MM.1S (cell line): ENCODE data around the gene UBR2.

Experiments used
- DNase-seq: peaks from one replicate; pipeline ENCODE4 v3.0.0-alpha.2; 2015
- H2AFZ ChIP-seq: fragments of 300-600 bp; sonication (generic); 2 replicates; pipeline ENCODE4 v1.6.0; 2016; ENCODE audit warnings: antibody characterized with exemption, low read length
- H3F3A ChIP-seq: fragments of 300-600 bp; sonication (generic); 2 replicates; pipeline ENCODE4 v1.6.1; 2016; ENCODE audit warnings: mild to moderate bottlenecking, antibody characterized with exemption, low read length, moderate library complexity, mixed read lengths; ENCODE audit not compliant: insufficient read depth
- H3K27ac ChIP-seq: fragments of 300-600 bp; sonication (generic); 2 replicates; pipeline ENCODE4 v1.5.1; 2016; ENCODE audit warnings: mild to moderate bottlenecking, low read length
- H3K27me3 ChIP-seq: fragments of 300-600 bp; sonication (generic); replicated peaks from 2 replicates; pipeline ENCODE4 v1.6.0; 2016; ENCODE audit warnings: low read length; ENCODE audit not compliant: insufficient read depth
- H3K36me3 ChIP-seq: fragments of 300-600 bp; sonication (generic); replicated peaks from 2 replicates; pipeline ENCODE4 v1.6.1; 2016; ENCODE audit warnings: mild to moderate bottlenecking, low read length, mixed read lengths; ENCODE audit not compliant: insufficient read depth
- H3K4me1 ChIP-seq: fragments of 300-600 bp; sonication (generic); 2 replicates; pipeline ENCODE4 v1.6.1; 2016; ENCODE audit warnings: low read length, mixed read lengths
- H3K4me2 ChIP-seq: fragments of 300-600 bp; sonication (generic); 2 replicates; pipeline ENCODE4 v1.6.0; 2016; ENCODE audit warnings: low read depth, low read length
- H3K4me3 ChIP-seq: fragments of 300-600 bp; sonication (generic); 2 replicates; pipeline ENCODE4 v1.5.1; 2016; ENCODE audit warnings: low read length, mixed read lengths
- H3K79me2 ChIP-seq: fragments of 300-600 bp; sonication (generic); 2 replicates; pipeline ENCODE4 v1.6.1; 2016; ENCODE audit warnings: mixed run types, low read length, mixed read lengths
- H3K9ac ChIP-seq: fragments of 300-600 bp; sonication (generic); 2 replicates; pipeline ENCODE4 v1.6.1; 2016; ENCODE audit warnings: low read length, mixed read lengths
- H3K9me2 ChIP-seq: fragments of 300-600 bp; sonication (generic); replicated peaks from 2 replicates; pipeline ENCODE4 v1.6.1; 2016; ENCODE audit warnings: mild to moderate bottlenecking, low read length, mixed read lengths; ENCODE audit not compliant: insufficient read depth
- H3K9me3 ChIP-seq: fragments of 300-600 bp; sonication (generic); replicated peaks from 2 replicates; pipeline ENCODE4 v1.6.1; 2016; ENCODE audit warnings: mild to moderate bottlenecking, low read length, mixed read lengths; ENCODE audit not compliant: insufficient read depth
- H4K20me1 ChIP-seq: fragments of 300-600 bp; sonication (generic); 2 replicates; pipeline ENCODE4 v1.6.1; 2016; ENCODE audit warnings: mild to moderate bottlenecking, low read length, moderate library complexity, mixed read lengths; ENCODE audit not compliant: insufficient read depth
- CTCF ChIP-seq: fragments of 300-600 bp; sonication (generic); IDR thresholded peaks from 2 replicates; pipeline ENCODE4 v1.5.1; 2016; ENCODE audit warnings: antibody characterized with exemption, low read length, mixed read lengths
- EZH2 ChIP-seq: fragments of 300-600 bp; sonication (generic); optimal IDR thresholded peaks from 2 replicates; pipeline ENCODE3; 2017; ENCODE audit warnings: low read depth, mild to moderate bottlenecking, antibody characterized with exemption, low read length, mixed read lengths
- EZH2phosphoT487 ChIP-seq: fragments of 300-600 bp; sonication (generic); IDR thresholded peaks from 2 replicates; pipeline ENCODE4 v1.6.1; 2018; ENCODE audit warnings: antibody characterized with exemption, low read length

UBR2 gene

GRCh38 chr6:42525206-42525605 lies 38.6 kb upstream of the UBR2 start:
- Histone ChIP-seq H2AFZ (no peak overlapping the region), H3K4me2 (no peak overlapping the region), H3K27ac (no peak overlapping the region), H3K9ac (no peak overlapping the region), H3K4me1 (no peaks in the 10 kb centered on the region), H3K36me3 (no peaks in the 10 kb centered on the region), H3K27me3 (no peaks in the 10 kb centered on the region), H3K4me3 (no peak overlapping the region), H3K9me3 (no peaks in the 10 kb centered on the region), H3K9me2 (no peaks in the 10 kb centered on the region), H4K20me1 (no peaks in the 10 kb centered on the region), H3K79me2 (no peaks in the 10 kb centered on the region), H3F3A (no peaks in the 10 kb centered on the region)
- no peak for DNase-seq
- TF ChIP-seq EZH2phosphoT487 = no peak
- no peak for TF ChIP-seq CTCF

GRCh38 chr6:42526616-42527015 lies 37.2 kb upstream of the UBR2 start:
- Histone ChIP-seq H3K4me3 (no peak overlapping the region), H4K20me1 (no peaks in the 10 kb centered on the region), H3K36me3 (no peaks in the 10 kb centered on the region), H3K27me3 (no peaks in the 10 kb centered on the region), H3K4me2 (no peak overlapping the region), H3K9ac (no peak overlapping the region), H3K9me2 (no peaks in the 10 kb centered on the region), H3F3A (no peaks in the 10 kb centered on the region), H3K4me1 (no peaks in the 10 kb centered on the region), H3K27ac (no peak overlapping the region), H3K79me2 (no peaks in the 10 kb centered on the region), H3K9me3 (no peaks in the 10 kb centered on the region), H2AFZ (no peak overlapping the region)
- DNase-seq = no peak
- TF ChIP-seq CTCF = no peak
- TF ChIP-seq EZH2phosphoT487 = no peak
- no peak for TF ChIP-seq EZH2

- Histone ChIP-seq H3K27me3 (no peaks in the 10 kb centered on the region), H3K4me1 (no peaks in the 10 kb centered on the region), H3F3A (no peaks in the 10 kb centered on the region), H4K20me1 (no peaks in the 10 kb centered on the region), H3K4me2 (no peak overlapping the region), H3K9me3 (no peaks in the 10 kb centered on the region), H3K79me2 (no peaks in the 10 kb centered on the region), H3K36me3 (no peaks in the 10 kb centered on the region), H3K4me3 (no peak overlapping the region), H3K9me2 (no peaks in the 10 kb centered on the region), H2AFZ (no peak overlapping the region), H3K9ac (no peak overlapping the region), H3K27ac (no peak overlapping the region)
- DNase-seq = no peak
- TF ChIP-seq CTCF (no peak), EZH2phosphoT487 (no peak), EZH2 (no peak)
Measured at GRCh38 chr6:42527204-42527603, 36.6 kb upstream of the UBR2 start.

GRCh38 chr6:42530296-42530695 lies 33.5 kb upstream of the UBR2 start:
- no peak for DNase-seq
- no peak overlapping the region for H2AFZ ChIP-seq

More at GRCh38 chr6:42530296-42530695, 33.5 kb upstream of the UBR2 start:
- TF ChIP-seq CTCF (no peak), EZH2 (no peak), EZH2phosphoT487 (no peak)
- Histone ChIP-seq H3K9me3 (no peaks in the 10 kb centered on the region), H4K20me1 (no peaks in the 10 kb centered on the region), H3K9ac (no peak overlapping the region), H3K27me3 (no peaks in the 10 kb centered on the region), H3K4me2 (no peak overlapping the region), H3K79me2 (no peaks in the 10 kb centered on the region), H3F3A (no peaks in the 10 kb centered on the region), H3K36me3 (no peaks in the 10 kb centered on the region), H3K4me3 (no peak overlapping the region), H3K27ac (no peak overlapping the region), H3K9me2 (no peaks in the 10 kb centered on the region), H3K4me1 (no peaks in the 10 kb centered on the region)
